Erythroblast (primary cell): Measurements from ENCODE around the gene GLT8D2.
"Not testable (repeated sequence)": the region's sequence is repeated elsewhere in the genome, so short reads cannot be mapped to it uniquely, and the experiment has no call there.

Source experiments
- DNase-seq, 2 experiments: peaks; one replicate each; lab custom pipeline; 2025; lab: John Stamatoyannopoulos, UW
- GATA1 ChIP-seq: IDR thresholded peaks from 2 replicates; pipeline ENCODE4 v1.6.1; 2011; ENCODE audit warnings: low read depth, mild to moderate bottlenecking, control low read depth, low read length, moderate library complexity
- POLR2A ChIP-seq: IDR thresholded peaks from 2 replicates; pipeline ENCODE4 v1.6.1; 2011; ENCODE audit warnings: mild to moderate bottlenecking, low read length

Gene GLT8D2

DNA sequence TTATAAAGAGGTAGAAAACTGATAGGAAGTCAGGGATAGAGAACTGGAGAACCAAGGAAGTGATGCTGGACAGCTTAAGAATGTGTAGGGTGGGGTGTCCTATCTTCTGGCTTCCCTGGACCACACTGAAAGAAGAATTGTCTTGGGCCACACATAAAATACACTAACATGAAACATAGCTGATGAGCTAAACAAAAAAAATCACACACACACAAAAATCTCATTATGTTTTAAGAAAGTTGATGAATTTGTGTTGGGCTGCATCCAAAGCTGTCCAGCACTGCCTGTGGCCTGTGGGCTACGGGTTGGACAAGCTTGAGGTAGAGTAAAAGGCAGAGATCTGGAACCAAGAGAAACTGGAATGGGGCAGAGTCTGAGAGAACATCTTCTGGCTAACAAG, 7.4 kb downstream of the GLT8D2 start:
- DNase-seq: no peak
- TF ChIP-seq POLR2A (no peak), GATA1 (no peak)

DNA sequence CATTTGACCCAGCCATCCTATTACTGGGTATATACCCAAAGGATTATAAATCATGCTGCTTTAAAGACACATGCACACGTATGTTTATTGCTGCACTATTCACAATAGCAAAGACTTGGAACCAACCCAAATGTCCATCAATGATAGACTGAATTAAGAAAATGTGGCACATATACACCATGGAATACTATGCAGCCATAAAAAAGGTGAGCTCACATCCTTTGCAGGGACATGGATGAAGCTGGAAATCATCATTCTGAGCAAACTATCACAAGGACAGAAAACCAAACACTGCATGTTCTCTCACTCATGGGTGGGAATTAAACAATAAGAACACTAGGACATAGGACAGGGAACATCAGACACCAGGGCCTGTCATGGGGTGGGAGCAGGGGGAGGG, 10.2 kb downstream of the GLT8D2 start:
- DNase-seq: not testable (repeated sequence)

- DNase-seq: not testable (repeated sequence)
These were observed 13.8 kb downstream of the GLT8D2 start for GRCh38 chr12:104036143-104036542.

DNA sequence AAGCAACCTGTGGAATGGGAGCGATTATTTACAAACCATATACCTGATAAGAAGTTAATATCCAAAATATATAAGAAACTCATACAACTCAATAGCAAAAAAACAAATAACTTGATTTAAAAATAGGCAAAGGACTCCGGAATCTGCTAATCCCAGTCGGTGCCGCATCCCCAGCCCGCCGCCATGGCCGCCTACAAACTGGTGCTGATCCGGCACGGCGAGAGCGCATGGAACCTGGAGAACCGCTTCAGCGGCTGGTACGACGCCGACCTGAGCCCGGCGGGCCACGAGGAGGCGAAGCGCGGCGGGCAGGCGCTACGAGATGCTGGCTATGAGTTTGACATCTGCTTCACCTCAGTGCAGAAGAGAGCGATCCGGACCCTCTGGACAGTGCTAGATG, 19.4 kb downstream of the GLT8D2 start:
- not testable (repeated sequence) for DNase-seq

DNA sequence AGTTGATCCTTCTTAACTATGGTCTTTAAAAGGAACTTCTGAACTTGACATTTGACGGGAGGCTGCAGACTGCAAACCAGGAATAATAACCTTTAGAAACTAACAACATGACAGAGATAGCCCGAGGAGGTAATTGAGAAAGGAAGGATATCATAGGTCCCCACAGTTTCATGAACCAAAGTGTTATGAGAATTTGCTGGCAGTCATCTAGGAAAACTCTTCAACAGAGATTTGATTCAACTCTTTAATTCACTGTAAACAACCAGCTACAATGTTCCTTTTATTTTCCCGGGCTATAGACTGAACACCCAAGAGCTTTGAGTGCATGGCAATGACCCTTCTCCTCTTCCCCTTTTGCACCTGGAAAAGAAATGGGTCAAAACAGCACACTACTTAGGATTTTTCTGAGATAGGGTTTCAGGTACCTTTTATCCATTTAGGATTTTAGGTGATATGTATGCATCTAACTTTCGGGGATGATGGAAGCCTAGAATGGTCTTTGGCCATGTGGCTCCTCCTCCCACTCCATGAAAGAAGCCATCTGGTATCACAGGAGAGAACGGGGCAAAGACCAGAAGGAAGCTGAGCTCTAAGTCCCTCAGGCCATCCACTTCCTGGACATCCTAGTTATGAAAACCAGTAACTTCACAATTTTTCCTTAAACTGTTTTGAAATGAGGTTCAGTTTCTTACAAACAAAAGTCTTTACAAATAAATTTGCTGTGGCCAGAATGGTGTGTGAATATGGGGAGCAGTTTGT, 23.0 kb downstream of the GLT8D2 start:
- no peak for DNase-seq
- TF ChIP-seq POLR2A (no peak), GATA1 (no peak)

DNA sequence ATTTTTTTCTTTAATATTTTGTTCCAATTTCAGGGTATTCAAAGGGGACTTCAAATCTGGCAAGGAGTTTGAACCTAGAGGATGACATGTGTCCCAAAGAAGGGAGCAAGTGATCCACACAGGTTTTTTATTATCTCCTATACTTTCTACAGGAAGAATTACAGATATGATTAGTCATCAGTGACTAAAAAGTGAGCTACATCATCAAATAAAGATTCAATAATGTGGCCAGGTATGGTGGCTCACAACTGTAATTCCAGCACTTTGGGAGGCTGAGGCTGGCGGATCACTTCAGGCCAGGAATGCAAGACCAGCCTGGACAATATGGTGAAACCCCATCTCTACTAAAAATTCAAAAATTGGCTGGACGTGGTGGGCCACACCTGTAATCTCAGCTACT, 24.2 kb downstream of the GLT8D2 start:
- TF ChIP-seq GATA1: no peak
- TF ChIP-seq POLR2A: no peak

GRCh38 chr12:104024348-104024747, 25.6 kb downstream of the GLT8D2 start:
- TF ChIP-seq POLR2A (no peak), GATA1 (no peak)

More for the DNA sequence above, 24.2 kb downstream of the GLT8D2 start:
- DNase-seq: no peak

DNA sequence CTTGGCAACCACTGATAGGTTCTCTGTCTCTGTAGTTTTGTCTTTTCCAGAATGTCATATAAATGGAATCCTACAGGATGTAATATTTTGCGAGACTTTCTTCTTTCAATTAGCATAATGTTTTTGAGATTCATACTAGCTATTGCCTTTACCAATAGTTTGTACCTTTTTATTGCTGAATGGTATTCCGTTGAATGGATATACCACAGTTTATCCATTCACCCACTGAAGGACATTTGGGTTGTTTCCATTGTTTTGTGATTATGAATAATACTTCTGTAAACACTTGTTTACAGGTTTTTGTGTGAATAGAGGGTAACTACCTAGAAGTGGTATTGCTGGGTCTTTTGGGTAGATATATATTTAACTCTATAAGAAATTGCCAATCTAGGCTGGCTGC, 26.3 kb downstream of the GLT8D2 start:
- DNase-seq: no peak
- TF ChIP-seq GATA1 (no peak), POLR2A (no peak)

More at GRCh38 chr12:104024348-104024747, 25.6 kb downstream of the GLT8D2 start:
- no peak for DNase-seq

- no peak for DNase-seq
- no peak for TF ChIP-seq GATA1
These were observed 27.2 kb downstream of the GLT8D2 start for GRCh38 chr12:104022786-104023185.

DNA sequence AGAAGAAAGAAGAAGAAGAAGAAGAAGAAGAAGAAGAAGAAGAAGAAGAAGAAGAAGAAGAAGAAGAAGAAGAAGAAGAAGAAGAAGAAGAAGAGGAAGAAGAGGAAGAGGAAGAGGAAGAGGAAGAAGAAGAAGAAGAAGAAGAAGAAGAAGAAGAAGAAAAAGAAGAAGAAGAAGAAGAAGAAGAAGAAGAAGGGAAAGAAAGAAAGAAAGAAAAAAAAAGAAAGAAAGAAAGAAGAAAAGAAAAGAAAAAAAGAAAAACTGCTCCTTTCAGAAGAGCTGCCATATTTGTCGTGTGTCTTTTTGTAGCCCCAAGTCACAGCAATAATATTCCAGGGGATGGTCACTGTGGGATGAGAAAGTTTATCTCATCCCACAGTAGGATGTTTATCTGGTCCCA, 28.1 kb downstream of the GLT8D2 start:
- DNase-seq: not testable (repeated sequence)

GRCh38 chr12:104012331-104012730, 37.7 kb downstream of the GLT8D2 start:
- DNase-seq: no peak
- TF ChIP-seq GATA1: no peak
- TF ChIP-seq POLR2A: no peak

DNA sequence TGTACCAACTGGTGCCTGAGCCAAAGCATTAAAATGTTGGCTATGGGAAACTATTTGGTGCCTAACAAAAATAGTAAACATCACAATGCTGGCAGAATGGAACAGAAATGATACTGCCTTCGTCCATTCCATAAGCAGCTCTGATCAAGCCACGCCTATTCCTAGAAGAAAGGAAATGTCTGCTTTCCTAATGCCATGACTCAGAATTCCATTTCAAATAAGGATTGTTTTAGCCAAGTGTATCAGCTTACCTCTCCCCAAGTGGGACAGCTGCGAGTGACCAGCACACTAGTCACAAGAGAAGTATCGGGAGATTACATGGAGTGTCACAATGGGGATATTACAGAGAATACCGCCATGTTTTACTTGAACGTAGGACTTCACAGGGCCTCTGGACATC, 38.7 kb downstream of the GLT8D2 start:
- no peak for DNase-seq

DNA sequence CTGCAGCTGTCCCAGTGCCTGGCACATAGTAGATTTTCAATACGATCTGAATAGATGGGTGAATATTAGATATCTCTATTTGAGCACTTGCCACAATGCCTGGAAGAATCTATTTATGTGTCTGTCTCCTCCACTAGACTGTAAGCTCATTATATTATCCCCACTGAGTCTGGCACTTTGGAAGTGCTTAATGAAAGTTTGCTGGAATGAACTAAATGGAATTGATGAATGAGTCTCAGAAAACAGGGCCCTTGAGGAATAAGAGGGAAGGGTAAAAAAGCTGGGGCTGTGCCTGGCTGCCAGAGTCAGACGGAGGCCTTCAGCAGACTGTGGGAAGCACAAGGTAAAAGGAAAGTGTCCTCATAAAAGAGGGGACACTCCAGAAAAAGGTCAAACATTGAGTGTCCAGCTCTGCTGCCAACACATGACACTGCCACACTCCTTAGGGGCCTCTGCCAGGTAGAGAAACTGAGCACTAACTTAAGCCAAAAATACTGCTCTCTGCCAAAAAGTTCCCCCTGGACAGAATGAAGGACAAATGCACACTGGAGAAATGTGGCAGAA, 39.3 kb downstream of the GLT8D2 start:
- TF ChIP-seq POLR2A (no peak), GATA1 (no peak)
- no peak for DNase-seq

More for the DNA sequence above, 38.7 kb downstream of the GLT8D2 start:
- TF ChIP-seq GATA1: no peak

DNA sequence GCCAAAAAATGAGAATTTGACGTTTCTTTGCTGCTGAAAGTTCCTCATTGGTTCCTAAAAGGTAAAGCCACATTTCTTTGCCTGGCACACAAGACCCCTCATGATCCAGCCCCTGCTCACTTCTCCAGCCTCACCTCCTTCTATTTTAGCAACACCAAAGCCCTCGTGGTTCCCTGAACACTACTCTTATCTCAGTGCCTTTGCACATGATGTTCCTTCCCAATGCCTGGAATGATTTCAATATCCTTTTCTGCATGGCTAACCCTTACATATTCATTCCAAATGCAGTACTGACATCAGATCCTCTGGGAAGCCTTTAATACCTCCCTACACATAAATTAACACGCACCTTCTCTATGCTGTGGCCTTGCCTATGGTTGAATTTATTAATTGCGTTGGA, 39.9 kb downstream of the GLT8D2 start:
- TF ChIP-seq POLR2A (no peak), GATA1 (no peak)
- no peak for DNase-seq

DNA sequence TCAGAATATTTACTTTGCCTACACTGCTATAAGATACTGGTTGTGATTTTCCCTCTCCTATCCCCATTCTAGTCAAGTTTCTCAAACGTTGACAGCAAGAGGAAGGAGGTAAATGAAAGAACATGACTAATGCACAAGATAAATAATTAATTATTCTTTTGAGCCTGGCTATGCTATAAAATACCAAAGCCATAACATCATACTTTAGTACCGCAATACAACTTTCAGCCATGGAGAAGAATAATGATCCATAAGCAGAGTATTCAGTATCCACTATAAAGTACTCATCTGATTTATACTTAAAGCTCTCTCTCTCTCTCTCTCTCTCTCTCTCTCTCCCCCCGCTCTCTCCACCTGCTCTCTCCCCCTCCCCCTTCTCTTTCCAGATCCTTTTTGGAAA, 43.1 kb downstream of the GLT8D2 start:
- no peak for TF ChIP-seq POLR2A
- TF ChIP-seq GATA1: no peak
- no peak for DNase-seq

DNA sequence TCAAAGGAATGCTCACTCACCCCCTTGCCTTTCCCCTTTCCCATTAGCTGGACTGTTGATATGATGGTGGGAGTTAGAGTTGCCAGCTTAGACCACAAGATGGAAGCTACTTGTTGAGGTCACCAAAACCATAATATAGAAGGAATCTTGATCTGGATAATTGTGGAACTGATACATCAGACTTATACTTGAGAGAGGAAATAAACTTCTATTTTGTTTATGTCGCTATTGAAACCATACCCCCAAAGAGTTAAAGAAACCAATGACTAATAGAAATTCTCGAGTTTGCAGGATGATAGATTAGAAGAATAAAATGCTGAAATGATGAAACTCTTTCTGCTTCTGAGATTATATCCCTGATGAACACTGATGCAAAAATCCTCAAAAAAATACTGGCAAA, 46.4 kb downstream of the GLT8D2 start:
- DNase-seq: no peak
- TF ChIP-seq POLR2A (no peak), GATA1 (no peak)
